ENCODE results near the gene AAMDC.
A peak's percentile ranks its signal among the peaks of the same experiment; 100 is the strongest.

AAMDC gene

DNA sequence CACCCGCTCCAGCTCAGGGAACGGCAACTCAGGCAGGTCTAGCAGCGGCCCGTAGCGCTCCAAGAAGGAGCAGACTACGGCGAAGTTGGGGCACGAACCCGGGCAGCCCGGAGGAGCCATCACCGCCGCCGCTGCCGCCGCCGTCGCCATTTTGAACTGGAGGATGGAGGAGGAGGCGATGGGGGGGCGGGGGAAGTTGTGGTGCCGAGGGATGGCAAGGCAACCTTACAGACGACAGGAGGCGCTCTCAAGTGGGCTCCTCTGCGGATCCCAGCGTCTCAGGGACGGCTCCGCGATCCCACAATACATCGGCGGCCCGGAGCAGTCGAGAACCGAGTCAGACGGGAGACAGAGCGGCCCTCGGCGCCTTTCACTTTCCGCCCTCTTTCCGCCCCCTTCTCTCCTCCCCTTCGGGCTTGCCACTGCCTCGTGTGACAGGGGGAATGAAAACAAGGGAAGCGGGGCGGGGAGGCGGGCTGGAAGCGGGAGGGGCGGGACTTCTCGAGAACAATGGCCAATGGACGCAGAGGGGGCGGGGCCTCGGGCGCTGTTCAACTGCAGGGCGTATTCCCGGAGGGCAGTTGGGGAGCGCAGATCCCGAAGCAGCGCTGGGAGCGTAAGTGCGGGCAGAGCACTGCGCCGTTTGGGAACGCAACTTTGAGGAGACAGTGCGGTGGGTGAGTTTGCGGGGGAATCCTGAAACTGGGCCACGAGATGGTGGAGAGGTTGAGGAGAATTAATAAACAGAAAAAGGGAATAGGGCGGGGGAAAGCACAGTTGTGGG, at the start of gene AAMDC, which contains the start of gene RSF1:
TSS of gene AAMDC (plus strand) at position 580 of the 784 bp plus-strand sequence. CDS start 21,353 bp downstream, outside the sequence.
TSS of gene RSF1 (minus strand) at position 158 of the 784 bp plus-strand sequence. CDS start at position 150, 8 bp downstream.
- DNase-seq, result peak; percentile 98

DNA sequence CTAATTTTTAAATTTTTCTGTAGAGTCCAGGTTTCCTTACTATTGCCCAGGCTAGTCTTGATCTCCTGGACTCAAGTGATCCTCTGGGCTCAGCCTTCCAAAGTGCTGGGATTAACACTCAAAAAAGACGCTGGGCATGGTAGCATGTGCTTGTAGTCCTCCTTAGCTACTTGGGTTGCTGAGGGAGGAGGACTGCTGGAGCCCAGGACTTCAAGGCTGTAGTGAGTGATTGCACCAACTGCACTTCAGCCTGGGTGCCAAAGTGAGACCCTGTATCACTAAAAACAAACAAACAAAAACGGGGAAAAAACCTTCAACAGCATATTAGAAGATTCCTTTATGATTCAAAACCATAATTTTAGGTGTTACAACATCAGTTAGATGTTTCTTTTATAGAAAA, 45.0 kb upstream of the AAMDC start:
- DNase-seq, result no peak

DNA sequence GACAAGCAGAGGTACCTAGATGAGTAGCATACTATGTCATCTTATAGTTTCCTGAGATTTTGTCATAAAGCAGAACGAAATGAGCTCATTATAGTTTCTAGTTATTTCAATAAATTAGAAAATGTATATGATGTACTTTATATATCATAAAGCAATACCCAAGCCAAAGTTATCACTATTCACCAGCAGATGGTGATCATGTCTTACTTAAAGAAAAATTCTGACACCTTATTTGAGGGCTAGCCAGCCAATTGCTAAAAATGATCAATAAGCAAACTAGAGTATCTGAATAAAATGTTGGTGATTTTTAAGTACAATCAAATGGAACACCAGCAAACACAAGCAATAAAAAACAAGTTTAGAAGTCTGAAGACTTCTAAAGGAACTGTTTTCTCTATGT, 44.5 kb upstream of the AAMDC start:
- no peak for DNase-seq

DNA sequence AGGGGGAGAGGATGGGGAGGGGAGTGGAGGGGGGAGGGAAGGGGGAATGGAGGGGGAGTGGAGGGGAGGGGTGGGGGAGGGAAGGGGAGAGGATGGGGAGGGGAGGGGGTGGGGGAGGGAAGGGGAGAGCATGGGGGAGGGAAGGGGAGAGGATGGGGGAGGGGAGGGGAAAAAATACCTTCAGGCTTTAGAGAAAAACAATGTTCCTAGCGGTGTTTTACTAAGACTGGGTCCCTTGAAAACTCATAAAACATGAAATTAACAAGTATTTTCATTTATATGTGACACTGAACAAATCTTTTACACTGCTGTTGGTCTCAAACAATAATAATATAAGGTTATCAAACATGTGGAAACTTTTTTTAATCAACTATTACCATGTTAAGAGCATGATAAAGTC, 42.8 kb upstream of the AAMDC start:
- DNase-seq, result no peak

DNA sequence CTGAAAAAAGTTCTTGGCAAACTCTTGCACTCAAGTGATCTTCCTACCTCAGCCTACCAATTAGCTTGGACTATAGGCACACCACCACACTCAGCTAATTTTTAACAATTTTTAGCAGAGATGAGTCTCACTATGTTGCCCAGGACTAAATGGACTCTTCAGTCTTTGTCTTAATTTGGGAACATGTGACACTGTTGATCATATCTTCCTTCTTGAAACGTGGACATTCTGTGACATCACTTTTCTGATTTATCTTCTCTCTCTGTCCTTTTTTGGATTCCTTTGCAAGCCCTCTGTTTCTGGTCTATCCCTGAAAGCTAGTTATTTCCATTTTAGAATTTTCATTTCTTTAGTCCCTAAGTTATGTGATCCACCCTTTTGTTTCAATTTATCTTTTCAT, 42.4 kb upstream of the AAMDC start:
- DNase-seq, result no peak

DNA sequence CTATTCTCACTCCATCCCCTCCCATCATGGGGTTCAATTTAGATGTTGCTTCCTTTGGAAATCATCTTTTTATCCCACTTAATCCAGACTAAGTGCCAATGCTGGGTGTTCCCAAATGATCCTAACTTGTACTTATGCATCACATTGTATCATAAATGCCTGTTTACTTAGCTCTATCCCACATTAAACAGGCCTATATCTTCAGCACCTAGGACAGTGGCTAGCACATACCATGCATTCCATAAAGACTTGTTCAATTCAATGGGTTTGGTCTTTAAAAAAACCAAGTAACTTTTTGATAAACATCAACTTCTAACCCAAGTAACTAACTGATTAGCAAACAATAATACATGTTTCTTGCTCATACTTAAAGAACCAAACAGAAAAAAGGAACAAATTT, 41.0 kb upstream of the AAMDC start:
- DNase-seq, result no peak

DNA sequence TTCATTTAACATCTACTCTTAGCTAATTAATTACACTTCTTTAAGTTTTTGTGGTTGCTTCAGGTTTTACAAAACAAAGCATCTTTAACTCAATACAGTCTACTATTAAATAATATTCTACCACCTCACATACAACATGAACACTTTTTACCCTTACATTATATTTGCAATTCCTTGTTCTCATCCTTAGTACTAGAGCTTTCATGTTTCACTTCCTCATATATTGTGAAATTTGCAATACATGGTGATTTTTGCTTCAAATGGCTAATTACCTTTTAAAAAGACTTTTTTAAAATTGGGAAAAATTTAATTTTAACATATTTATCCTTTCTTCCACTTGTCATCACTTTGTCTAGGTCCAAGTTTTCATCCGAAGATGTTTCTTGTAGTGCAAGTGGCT, 37.9 kb upstream of the AAMDC start:
- DNase-seq, result no peak

DNA sequence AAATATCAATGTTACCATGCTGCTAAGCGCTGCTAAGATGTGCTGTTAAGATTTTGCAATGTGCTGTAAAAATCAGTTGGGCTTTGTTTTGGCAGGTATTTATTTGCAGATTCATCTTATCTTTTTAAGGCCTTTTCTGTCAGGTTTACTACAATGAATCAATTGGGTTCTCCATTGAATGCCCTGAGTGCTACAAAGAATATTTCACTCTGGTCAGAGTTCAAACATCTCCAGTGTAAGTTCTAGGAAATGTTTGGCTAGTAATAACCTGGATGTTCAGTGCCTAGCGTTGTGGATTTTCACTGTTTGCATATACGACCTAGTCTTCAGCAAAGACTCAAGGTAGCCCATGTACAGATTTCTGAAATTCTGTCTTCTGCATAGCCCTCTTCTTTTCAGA, 36.4 kb upstream of the AAMDC start:
- no peak for DNase-seq

DNA sequence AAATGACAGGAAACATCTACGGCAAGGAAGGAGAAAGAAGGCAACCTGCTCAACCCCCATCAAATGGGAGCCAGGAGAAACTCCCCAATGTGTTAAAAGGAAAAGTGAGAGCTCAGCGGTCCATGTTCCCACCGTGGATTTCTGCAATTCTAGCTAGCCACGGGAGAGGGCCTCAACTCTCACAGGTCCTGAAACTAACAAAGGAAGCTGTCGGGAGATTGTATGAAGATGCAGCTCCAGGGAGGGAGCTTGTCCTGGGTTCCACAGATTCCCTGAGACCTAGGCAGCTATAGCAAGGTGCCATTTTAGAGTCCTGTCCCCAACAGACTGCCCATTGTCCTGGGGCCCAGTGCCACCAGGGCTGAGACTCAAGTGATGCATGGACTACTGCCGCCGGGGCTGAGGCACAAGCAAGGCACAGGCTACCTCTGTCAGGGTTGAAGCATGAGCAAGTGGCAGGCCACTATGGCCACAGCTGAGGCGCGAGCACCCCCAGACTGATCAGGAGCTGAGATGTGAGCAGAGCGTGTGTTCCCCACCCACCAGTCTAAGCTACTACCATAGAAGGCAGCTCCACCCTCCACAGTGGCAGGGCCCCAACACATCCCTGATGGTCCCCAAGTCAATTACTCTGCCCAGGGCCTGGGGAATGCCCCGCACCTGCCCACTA, 31.7 kb upstream of the AAMDC start:
- DNase-seq, result no peak

DNA sequence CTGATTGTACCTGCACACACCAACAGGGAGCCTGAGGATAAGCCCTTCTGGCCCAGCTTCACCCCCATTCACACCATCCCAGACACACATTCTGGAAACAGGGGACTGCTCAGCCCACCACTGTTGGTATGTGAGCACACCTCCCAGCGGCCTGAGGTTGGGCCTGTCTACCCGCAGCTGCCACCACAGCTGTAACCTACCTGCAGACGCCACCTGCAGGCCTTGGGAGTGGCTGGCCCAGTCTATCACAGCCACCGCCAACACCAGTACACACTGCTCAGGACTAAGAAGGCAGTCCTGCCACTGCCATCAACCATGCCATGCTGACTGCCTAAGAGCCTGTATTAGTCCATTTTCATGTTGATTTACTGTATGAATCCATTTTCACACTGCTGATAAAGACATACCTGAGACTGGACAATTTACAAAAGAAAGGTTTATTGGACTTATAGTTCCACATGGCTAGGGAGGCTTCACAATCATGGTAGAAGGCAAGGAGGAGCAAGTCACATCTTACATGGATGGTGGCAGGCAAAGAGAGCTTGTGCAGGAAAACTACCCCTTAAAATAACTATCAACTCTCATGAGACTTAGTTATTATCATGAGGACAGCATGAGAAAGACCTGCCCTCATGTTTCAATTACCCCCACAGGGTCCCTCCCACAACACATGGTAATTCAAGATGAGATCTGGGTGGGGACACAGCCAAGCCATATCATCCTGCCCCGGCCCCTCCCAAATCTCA, 31.0 kb upstream of the AAMDC start:
- DNase-seq, result no peak

DNA sequence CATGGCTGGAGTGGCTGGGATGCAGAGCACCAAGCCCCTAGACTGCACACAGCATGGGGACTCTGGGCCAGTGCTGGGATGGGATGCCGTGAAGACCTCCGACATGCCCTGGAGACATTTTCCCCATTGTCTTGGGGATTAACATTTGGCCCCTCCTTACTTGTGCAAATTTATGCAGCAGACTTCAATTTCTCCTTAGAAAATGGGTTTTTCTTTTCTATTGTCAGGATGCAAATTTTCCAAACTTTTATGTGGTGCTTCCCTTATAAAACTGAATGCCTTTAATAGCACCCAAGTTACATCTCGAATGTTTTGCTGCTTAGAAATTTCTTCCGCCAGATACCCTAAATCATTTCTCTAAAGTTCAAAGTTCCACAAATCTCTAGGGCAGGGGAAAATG, 29.6 kb upstream of the AAMDC start:
- no peak for DNase-seq

DNA sequence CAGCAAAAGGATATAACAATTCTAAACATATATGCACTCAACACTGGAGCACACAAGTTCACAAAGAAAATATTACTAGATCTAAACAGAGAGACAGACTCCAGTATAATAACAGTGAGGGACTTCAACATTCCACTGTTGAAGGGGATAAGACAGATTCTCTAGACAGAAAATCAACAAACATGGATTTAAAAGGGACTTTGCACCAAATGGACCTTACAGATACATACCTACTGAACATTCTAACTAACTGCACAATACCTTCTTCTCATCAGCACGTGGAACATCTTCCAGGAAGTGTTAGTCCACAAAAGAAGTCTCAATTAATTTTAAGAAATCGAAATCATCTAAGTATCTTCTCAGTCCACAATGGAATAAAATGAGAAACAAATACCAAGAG, 27.0 kb upstream of the AAMDC start:
- DNase-seq, result no peak

DNA sequence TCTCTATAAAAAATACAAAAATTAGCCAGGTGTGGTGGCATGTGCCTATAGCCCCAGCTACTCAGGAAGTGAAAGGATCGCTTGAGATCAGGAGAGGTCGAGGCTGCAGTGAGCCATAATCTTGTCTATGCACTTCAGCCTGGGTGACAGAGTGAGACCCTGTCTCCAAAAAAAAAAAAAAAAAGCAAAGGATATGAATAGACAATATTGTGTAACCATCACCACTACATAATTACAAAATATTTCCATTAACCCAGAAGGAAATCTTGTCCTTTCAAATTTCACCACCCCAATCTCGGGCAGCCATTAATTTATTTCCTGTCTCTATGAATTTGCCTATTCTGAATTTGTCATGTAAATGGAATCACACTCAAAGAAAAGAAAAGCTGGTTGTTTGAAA, 21.6 kb upstream of the AAMDC start:
- no peak for DNase-seq

DNA sequence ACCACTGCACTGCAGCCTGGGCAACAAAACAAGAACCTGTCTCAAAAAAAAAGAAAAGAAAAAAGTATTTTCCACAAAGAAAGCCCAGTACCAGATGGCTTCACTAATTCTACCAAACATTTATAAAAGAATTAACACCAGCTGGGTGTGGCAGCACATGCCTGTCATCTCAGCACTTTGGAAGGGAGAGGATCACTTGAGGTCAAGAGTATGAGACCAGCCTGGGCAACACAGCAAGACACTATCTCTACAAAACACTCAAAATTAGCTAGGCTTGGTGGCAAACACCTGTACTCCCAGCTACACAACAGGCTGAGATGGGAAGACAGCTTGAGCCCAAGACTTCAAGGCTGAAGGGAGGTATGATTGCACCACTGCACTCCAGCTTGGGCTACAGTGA, 20.5 kb upstream of the AAMDC start:
- DNase-seq, result no peak

DNA sequence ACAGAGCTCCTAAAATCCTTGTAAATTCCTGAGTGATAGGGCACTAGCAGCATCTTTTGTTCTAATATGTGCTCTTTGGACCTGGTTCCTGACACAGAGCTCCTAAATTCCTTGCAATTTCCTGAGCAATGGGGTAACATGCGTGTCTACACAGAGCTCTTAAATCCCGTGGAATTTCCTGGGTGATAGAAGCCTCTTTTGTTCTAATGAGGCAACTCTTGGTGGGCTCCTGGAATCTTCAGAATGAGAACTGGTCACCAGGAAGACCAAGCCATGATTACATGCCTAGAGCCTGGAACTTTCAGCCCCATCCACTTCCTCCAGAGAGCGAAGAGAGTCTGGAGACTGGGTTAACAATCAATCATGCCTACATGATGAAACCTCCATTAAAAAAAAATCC, 19.5 kb upstream of the AAMDC start:
- DNase-seq, result no peak

DNA sequence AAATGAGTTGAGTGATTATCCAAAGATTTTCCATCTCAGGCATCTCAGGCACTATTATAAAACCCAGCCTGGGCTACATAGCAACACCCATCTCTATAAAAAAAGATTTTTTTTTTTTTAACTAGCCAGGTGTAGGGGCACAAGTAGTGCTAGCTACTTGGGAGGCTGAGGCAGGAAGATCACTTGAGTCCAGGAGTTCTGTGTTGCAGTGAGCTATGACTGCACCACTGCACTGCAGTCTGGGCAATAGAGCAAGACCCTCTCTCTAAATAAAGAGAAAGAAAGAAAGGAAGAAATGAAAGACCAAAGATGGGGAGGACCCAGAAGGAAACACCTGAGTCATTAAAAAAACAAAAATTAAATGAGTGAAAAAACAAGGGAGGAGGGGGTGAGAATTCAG, 14.5 kb upstream of the AAMDC start:
- no peak for DNase-seq

DNA sequence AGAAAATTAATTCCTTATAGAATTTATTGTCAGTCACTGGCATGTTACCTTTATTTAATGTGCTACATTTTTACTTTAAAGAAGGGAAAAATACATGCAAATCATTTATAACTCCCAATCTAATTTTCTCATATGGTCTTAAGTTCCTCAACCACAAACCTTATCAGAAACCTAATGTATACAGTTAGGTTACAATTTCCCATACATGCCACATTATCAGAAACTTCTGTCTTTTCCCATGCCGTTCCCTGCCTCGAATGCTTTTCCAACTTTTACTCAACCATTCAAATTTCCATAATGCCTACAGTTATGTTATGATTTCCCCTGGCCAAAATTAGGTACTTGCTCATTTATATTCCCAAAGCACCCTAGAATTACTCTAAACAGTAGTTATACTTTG, 14.0 kb upstream of the AAMDC start:
- DNase-seq, result no peak

DNA sequence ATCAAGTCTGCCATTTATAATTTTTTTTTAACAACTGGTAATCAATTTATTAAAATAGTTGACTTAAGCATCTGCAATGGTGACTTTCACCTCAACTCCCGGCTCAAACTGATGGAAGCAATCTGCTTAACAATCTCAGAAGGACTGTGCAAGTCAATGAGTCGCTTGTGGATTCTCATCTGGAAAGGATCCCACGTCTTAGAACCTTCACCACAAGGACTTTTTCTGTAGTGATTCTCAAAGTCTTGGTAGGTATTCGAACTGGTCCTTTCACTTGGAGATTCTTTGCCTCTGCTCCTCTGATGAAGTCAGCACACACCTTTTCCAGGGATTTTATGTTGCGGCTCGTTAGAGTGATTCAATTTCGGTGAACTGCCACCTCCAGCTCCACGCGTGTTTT, 7.7 kb upstream of the AAMDC start:
- no peak for DNase-seq

DNA sequence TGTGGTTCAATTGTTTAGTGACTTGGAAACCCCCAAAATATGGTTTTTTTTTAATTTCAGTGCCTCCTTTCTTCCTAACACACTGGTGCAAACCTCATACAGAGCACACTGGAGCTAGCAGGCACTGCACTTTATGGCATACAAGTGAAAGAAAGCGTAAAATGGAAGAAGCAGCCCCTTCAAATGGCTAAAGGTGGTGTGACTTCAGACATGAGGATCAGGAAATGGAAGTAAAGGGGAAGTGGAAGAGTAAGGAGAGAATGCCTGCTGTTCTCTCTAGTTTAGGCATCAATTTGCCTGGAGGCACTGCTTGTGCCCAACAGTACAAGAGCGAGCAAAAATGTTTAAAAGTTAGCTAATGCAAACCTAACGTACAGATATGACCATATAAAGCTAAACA, 6.1 kb upstream of the AAMDC start:
- DNase-seq, result no peak

DNA sequence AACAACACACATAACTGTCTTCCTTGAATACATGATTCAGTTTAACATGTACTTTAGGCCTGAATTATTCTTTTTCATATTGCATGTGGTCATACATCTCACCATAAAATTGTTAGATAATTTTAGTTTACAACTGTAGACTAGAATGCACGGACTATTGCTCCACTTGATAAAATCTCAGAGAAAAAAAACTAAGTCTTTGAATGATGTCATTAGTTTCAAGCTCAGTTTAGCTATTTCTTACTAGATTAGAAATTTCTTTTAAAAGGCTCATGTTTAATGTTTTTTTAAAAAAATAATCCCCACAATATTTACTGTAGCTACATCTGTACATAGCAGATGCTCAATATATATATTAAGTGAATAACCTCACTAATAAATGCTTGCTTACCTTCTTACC, 5.5 kb upstream of the AAMDC start:
- no peak for DNase-seq

DNA sequence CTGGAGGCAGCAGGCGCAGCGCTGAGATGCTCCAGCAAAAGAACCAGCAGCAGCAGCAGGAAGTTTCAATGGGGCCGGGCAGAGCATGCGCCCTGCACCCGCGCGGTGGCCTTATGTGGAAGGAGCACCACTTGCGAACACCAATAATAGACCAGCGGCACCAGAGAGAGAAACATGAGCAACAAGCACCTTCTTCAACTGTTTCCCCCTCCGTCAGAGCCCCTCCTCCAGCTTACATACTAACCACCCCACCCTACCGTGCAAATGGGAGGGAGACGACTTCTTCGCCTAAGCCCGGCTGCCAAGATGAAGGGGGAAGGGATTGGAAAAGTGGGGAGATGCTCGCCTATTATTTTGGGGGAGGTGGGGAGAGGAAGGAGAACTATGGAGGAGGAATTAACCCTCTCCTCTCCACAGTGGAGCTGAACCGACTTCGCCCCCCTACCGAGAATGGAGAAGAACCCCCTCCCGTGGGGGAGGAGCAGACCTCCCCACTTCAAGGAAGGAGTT, 1.5 kb upstream of the AAMDC start:
- DNase-seq, result peak; percentile 80

DNA sequence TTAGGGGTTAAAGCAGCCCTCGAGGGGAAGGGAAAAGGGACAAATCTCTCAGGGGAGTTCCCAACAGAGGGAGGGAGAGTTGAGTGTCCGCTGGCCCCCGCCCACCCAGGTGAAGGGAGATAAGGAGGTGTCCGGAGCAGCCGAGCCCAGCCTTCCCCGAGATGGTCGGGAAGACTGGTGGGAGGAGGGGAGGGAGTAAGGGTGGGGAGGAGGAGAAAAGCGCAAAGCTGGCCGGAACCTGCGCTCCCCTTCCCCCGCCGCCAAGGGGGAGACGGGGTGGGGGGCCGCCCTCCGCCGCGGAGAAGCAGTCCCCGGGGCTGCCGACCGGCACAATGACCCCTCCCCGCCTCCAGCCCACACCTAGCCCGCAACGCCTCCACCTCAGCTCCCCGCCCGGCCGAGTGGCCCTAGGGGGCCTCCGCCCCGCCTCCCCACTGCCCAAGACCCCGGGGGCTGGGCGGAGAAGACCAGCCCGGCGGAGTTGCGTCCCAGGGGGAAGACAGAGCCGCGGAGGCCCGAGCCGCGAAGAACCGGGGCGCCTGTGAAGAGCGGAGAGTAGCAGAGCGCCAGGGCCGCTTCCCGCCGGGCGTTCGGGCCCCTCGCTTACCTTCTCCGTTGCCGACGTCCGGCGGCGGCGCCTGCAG, 901 bp upstream of the AAMDC start:
- DNase-seq, result peak; percentile 14

DNA sequence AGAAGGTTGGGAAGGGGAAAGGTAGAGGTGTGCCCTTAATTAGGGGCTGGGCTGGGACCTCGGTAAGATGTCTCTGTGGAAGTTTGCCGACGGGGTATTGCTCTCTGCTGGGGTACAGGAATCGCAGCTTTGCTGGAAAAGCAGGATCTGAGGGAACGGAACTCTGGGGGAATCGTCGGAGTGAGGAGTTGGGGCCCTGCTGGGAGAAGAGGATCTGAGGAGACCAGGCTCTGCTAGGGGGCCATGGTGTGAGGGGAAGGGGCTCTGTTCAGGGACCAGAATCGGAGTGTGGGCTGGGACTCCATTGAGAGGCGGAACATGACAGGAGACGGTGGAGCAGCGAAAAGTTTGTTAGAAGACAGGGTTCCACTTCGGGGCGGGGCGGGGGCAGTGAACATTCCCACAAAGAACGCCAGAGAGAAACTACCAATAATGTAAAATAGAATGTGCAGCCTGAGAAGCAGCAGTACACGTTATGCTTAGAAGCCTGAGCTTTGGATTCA, 456 bp downstream of the AAMDC start:
- DNase-seq, result no peak

Data from CD4-positive, alpha-beta T cell treated with Interferon gamma for 1 hour (primary cell).